ENCODE results near the gene PLXDC2. TPM values are rescaled to one million over a fixed set of nuclear protein-coding genes. Genes with fewer than 3 reads are reported as not detected.

PLXDC2 gene
- total and polyA plus RNA-seq, 10 of the 15 experiments (the other 5 are each of a cell fraction or from before 2014, with no cell fraction given) = 0.05 to 1.8 (median 0.14) TPM; not detected in 2

- no TSS peak for BruUV-seq (replicated peaks)
- no peaks in the 10 kb centered on the region for H3K27me3 ChIP-seq (replicated peaks in 1 of 2; ENCODE audit: control insufficient read depth in 2 of 2, insufficient read depth in 2 of 2, low read length in 1 of 2)
- H3K4me1 ChIP-seq (ENCODE audit: control insufficient read depth, insufficient read depth, low read length) = no peaks in the 10 kb centered on the region
- no peaks in the 10 kb centered on the region for H4K20me1 ChIP-seq (ENCODE audit: control insufficient read depth, insufficient read depth)
- no peaks in the 10 kb centered on the region for H3K79me2 ChIP-seq (ENCODE audit: control insufficient read depth, insufficient read depth, low read length)
- ChIA-PET RAD21 (ENCODE audit: unreplicated experiment) (interaction anchor here (0.7 to 1.3 kb wide), 2 partner anchors 14 to 49 kb away, joined by 4 to 5 read pairs; no protein-coding TSS in a partner anchor), SMC1A (ENCODE audit: uncharacterized antibody, unreplicated experiment) (interaction anchor here (0.6 to 4.7 kb wide), 8 partner anchors 13 to 820 kb away, joined by 3 to 15 read pairs (median 5); no protein-coding TSS in a partner anchor), POLR2A (interaction anchor here (0.7 kb wide), 2 partner anchors 41 to 137 kb away, joined by 3 to 4 read pairs; no protein-coding TSS in a partner anchor), CTCF (no interaction called here)
- 17% methylated on average over 2 of the region's 2 CpGs for WGBS (ENCODE audit: insufficient coverage, insufficient replicate concordance, low lambda C conversion rate, missing lambda C conversion rate)
- H3K36me3 ChIP-seq (ENCODE audit: control insufficient read depth in 2 of 2, insufficient read depth in 2 of 2, low read length in 1 of 2) = no peaks in the 10 kb centered on the region
- H2AFZ ChIP-seq (ENCODE audit: control insufficient read depth, low read depth, low read length) = no peak overlapping the region
- FAIRE-seq = no peak
- no peak for ATAC-seq
- TF ChIP-seq NFYA (IDR thresholded peaks at IDR 0.05; ENCODE audit: borderline replicate concordance, low read depth, low read length) = no peak
- no peak for TF ChIP-seq RUNX3 (IDR thresholded peaks at IDR 0.05; ENCODE audit: low read length)
- no peak for TF ChIP-seq HDAC2 (IDR thresholded peaks at IDR 0.05)
- TF ChIP-seq SPI1 (IDR thresholded peaks at IDR 0.05; ENCODE audit: borderline replicate concordance, insufficient read depth, low read depth, low read length) = no peak
- intact Hi-C loops (cut with micrococcal nuclease; ENCODE audit: unreplicated experiment) = no loop called here
- no peaks in the 10 kb centered on the region for H3K9me3 ChIP-seq (replicated peaks; ENCODE audit: control insufficient read depth, insufficient read depth, low read length)
- no peak overlapping the region for H3K27ac ChIP-seq (ENCODE audit: control insufficient read depth, insufficient read depth)
- in situ Hi-C loops (cut with MboI) = no loop called here
- H3K4me2 ChIP-seq (ENCODE audit: control insufficient read depth, insufficient read depth) = no peak overlapping the region
- no peak for DNase-seq (ENCODE audit: low read depth, low spot score)
- H3K4me3 ChIP-seq = no peak overlapping the region
- no peak overlapping the region for H3K9ac ChIP-seq (ENCODE audit: control insufficient read depth, insufficient read depth, low read length)
Measured at GRCh38 chr10:19954601-19955000, 138.4 kb downstream of the PLXDC2 start.

- H3K9ac ChIP-seq (ENCODE audit: control insufficient read depth, insufficient read depth, low read length) = no peak overlapping the region
- no peaks in the 10 kb centered on the region for H3K36me3 ChIP-seq (ENCODE audit: control insufficient read depth in 2 of 2, insufficient read depth in 2 of 2, low read length in 1 of 2)
- ChIA-PET CTCF (interaction anchor here (1.4 kb wide), 1 partner anchor 12 kb away, joined by 3 read pairs; no protein-coding TSS in a partner anchor), RAD21 (ENCODE audit: unreplicated experiment) (interaction anchor here (1.3 to 1.4 kb wide), 2 partner anchors 9 to 47 kb away, joined by 3 to 4 read pairs; no protein-coding TSS in a partner anchor), SMC1A (ENCODE audit: uncharacterized antibody, unreplicated experiment) (interaction anchor here (1.3 to 2.0 kb wide), 3 partner anchors 15 to 21 kb away, joined by 3 to 6 read pairs (median 4); no protein-coding TSS in a partner anchor), POLR2A (no interaction called here)
- no TSS peak for BruUV-seq (replicated peaks)
- WGBS (ENCODE audit: insufficient coverage, insufficient replicate concordance, low lambda C conversion rate, missing lambda C conversion rate) = 27% methylated on average over 2 of the region's 2 CpGs
- ATAC-seq (no peak), DNase-seq (ENCODE audit: low read depth, low spot score) (no peak), FAIRE-seq (no peak)
- no peaks in the 10 kb centered on the region for H3K27me3 ChIP-seq (replicated peaks in 1 of 2; ENCODE audit: control insufficient read depth in 2 of 2, insufficient read depth in 2 of 2, low read length in 1 of 2)
- no peaks in the 10 kb centered on the region for H3K4me1 ChIP-seq (ENCODE audit: control insufficient read depth, insufficient read depth, low read length)
- in situ Hi-C loops (cut with MboI) = no loop called here
- no peaks in the 10 kb centered on the region for H3K9me3 ChIP-seq (replicated peaks; ENCODE audit: control insufficient read depth, insufficient read depth, low read length)
- no peak overlapping the region for H2AFZ ChIP-seq (ENCODE audit: control insufficient read depth, low read depth, low read length)
- H3K79me2 ChIP-seq (ENCODE audit: control insufficient read depth, insufficient read depth, low read length) = no peaks in the 10 kb centered on the region
- no peaks in the 10 kb centered on the region for H4K20me1 ChIP-seq (ENCODE audit: control insufficient read depth, insufficient read depth)
- H3K4me2 ChIP-seq (ENCODE audit: control insufficient read depth, insufficient read depth) = no peak overlapping the region
- intact Hi-C loops (cut with micrococcal nuclease; ENCODE audit: unreplicated experiment) = no loop called here
- no peak overlapping the region for H3K4me3 ChIP-seq
- H3K27ac ChIP-seq (ENCODE audit: control insufficient read depth, insufficient read depth) = no peak overlapping the region
- TF ChIP-seq BHLHE40 (IDR thresholded peaks at IDR 0.05; ENCODE audit: borderline replicate concordance in 1 of 2, low read depth in 2 of 2, low read length in 1 of 2) (no peak), HSF1 (IDR thresholded peaks at IDR 0.05; ENCODE audit: low read depth, low read length) (no peak), E4F1 (IDR thresholded peaks at IDR 0.05; ENCODE audit: borderline replicate concordance, partially characterized antibody) (no peak), ZNF687 (IDR thresholded peaks at IDR 0.05) (no peak)
Measured at GRCh38 chr10:19956516-19957032, 140.3 kb downstream of the PLXDC2 start.
